Left cardiac atrium (tissue), 4 donors: ENCODE results near the gene RB1. TPM values are rescaled to one million over a fixed set of nuclear protein-coding genes. Genes with fewer than 3 reads are reported as not detected.

Experiments used
- ATAC-seq, 2 donors: fragments of 200-7000 bp; cut with Tn5 transposase; one replicate each; pipeline ENCODE4 v1.9.1; 2020; ENCODE audit warnings: mild to moderate bottlenecking in 2 of 2, moderate library complexity in 2 of 2
- DNase-seq: peaks from one replicate; pipeline ENCODE4 v3.0.0-alpha.2; 2020
- intact Hi-C, 2 donors: fragments of 100-400 bp; cut with DNase I; formaldehyde crosslinking; loops; one replicate each; pipeline versions ENCODE4 v1.14.1 to v1.15.1; 2022 to 2023
- long read RNA-seq: library from polyadenylated mRNA; unstranded; transcript quantifications from one replicate; pipeline ENCODE4 v2.0.0, GENCODE V29; 2021
- total RNA-seq, 2 donors: library from RNA; stranded (reverse); fragmentation: NEBNext Ultra II Directional; extraction: Animal tissue kit (Norgen Biotek cat#: 25700); gene quantifications; one replicate each; pipeline ENCODE4 v1.2.1, GENCODE V29; 2021
- donor health status: DM: no; HTN: yes; CAD: no.
- donor health status: DM: no; HTN: yes; CAD: no; lungs with severe emphysema.
- donor health status: DM: yes; HTN: yes; CAD: no.
- donor health status: Dilated cardiomyopathy.

Gene RB1
- 10 to 100 TPM; 24.5 to 25.2 TPM for total RNA-seq
- long read RNA-seq, full-length matches to known transcripts: 14 of 18 reads
- long read RNA-seq, partial matches to known transcripts: 4 of 18 reads
- long read RNA-seq, other reads (novel, unspliced or antisense): 0 of 18 reads

DNA sequence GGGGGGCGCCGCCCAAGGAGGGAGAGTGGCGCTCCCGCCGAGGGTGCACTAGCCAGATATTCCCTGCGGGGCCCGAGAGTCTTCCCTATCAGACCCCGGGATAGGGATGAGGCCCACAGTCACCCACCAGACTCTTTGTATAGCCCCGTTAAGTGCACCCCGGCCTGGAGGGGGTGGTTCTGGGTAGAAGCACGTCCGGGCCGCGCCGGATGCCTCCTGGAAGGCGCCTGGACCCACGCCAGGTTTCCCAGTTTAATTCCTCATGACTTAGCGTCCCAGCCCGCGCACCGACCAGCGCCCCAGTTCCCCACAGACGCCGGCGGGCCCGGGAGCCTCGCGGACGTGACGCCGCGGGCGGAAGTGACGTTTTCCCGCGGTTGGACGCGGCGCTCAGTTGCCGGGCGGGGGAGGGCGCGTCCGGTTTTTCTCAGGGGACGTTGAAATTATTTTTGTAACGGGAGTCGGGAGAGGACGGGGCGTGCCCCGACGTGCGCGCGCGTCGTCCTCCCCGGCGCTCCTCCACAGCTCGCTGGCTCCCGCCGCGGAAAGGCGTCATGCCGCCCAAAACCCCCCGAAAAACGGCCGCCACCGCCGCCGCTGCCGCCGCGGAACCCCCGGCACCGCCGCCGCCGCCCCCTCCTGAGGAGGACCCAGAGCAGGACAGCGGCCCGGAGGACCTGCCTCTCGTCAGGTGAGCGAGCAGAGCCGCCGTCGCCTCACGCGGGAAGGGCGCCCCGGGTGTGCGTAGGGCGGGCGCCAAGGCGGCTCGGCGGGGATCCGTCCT, at the start of gene RB1:
TSS of gene RB1 (plus strand) at position 393 of the 784 bp plus-strand sequence. CDS start at position 555, 162 bp downstream.
- peak; percentile 95 to 97 for ATAC-seq
- intact Hi-C loops: loop anchor here (5.0 to 10.0 kb wide), 3 partner anchors 66 to 179 kb away; partner anchors contain the start of gene ITM2B (in 1 of the 2)
- DNase-seq: peak; percentile 97

DNA sequence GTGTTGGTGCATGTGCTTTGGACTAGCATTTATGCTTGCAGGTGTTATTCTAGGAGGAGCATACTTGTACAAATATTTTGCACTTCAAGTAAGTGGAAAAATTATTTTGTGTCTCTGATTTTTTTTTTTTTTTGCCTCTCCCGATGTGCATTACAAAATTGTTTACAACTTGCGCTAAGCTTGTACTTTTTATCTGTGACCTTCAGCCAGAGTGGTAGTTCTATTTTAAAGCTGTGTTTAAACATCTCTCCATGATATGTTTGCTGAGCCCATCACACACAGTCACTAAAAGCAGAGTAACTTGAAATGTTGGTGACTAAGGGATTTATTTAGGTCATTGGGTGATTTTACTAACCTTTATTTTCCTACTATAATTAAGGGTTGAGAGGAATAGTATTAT, 49.7 kb upstream of the RB1 start:
- intact Hi-C loops: no loop called here
- DNase-seq (no peak), ATAC-seq (no peak)

DNA sequence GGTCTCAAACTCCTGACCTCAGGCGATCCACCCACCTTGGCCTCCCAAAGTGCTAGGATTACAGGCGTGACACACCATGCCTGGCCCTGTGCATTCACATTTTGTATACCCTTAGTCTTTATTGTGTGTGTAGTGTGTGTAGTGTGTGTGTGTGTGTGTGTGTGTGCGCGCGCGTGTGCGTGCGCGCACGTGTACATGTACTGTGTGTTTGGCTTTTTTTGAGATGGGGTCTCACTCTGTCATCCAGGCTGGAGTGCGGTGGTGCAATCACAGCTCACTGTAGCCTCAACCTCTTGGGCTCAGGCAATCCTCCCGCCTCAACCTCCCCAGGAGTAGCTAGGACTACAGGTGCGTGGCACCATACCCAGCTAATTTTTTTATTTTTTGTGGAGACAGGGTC, 48.5 kb upstream of the RB1 start:
- ATAC-seq (no peak), DNase-seq (no peak)
- intact Hi-C loops: no loop called here

DNA sequence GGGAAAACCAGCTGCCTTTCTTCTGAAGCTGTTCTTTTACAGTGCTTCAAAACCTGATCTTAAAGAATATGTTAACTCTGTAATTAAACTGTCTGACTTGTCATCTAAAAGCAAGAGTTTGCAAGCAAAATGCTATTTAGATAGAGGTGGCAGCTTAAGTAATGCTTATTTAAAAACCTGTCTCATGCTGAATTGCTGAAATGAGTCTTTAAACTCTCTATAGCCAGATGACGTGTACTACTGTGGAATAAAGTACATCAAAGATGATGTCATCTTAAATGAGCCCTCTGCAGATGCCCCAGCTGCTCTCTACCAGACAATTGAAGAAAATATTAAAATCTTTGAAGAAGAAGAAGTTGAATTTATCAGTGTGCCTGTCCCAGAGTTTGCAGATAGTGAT, 47.6 kb upstream of the RB1 start:
- DNase-seq (no peak), ATAC-seq (no peak)
- intact Hi-C loops: no loop called here

DNA sequence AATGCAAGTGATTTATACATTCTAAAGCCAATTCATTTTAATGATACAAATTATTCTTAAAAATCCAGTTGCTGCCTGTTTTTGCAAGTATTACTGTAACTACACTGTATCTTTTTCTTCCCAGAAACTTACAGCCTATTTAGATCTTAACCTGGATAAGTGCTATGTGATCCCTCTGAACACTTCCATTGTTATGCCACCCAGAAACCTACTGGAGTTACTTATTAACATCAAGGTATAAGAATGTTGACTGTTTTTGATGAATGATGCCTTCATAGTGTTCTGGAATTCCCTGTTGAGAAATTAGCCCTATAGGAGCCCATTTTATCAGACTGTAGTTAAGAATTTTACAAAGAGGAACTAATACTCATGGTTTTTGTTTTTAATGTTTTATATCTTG, 45.5 kb upstream of the RB1 start:
- no peak for DNase-seq
- ATAC-seq: no peak
- intact Hi-C loops: no loop called here

DNA sequence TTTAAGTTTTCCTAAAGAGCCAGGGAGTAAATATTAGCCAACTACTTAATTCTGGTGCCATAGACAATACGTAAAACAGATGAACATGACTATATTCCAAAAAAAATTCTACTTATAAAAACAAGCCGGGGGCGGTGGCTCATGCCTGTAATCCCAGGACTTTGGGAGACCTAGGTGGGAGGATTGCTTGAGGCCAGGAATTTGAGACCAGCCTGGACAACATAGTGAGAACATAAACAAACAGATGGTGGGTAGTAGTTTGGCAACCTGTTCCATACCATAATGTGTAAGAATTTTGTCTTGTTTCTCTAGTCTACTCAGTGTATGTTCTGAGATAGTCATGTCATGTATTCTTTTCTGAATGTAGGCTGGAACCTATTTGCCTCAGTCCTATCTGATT, 45.1 kb upstream of the RB1 start:
- no peak for ATAC-seq
- intact Hi-C loops: no loop called here
- DNase-seq: no peak

DNA sequence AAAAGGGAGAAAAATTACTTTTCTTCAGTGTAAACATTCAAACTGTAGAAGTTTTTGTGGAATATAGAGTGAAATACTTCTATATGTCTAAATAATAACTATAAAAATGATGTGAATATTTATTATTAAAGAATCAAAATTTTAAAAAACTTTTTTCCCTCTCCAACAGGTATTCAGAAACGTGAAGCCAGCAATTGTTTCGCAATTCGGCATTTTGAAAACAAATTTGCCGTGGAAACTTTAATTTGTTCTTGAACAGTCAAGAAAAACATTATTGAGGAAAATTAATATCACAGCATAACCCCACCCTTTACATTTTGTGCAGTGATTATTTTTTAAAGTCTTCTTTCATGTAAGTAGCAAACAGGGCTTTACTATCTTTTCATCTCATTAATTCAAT, 42.6 kb upstream of the RB1 start:
- ATAC-seq (no peak), DNase-seq (no peak)
- intact Hi-C loops: no loop called here

DNA sequence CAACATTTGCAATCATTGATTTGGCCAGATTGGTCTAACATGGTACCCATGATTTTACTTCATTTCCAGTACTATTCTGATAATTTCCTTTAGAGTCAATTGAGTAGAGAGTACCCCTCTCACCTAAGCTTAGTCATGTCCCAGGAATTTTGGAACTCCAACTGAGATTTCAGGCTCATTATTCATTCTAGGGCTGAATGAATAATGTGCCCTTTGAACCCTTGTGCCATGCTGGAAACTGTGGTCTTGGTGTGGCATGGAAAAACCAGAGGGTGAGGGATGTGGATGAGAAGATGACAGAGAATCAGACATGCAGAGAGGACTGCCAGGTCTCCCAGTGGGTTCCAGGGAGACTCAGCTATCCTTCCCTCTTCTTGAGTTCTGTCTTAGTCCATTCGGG, 40.4 kb upstream of the RB1 start:
- no peak for ATAC-seq
- intact Hi-C loops: no loop called here
- no peak for DNase-seq

DNA sequence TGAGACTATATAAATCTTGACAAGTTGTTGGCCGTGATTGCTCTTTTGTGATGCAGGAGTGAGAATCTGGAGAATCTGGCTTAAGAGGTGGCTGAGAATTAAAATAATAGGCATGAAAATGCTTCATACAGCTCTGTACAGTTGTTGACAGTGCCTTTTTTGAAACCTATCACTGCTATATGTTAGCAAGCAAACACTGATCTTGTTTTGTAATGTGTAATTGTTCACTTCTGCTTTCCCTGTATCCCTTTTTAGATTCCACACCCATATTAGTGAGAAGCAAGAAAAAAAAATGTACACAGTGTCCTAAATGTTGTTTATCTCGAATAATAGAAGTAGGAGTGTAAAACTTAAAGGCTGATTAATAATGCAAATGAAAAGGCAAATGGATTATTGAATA, 39.5 kb upstream of the RB1 start:
- ATAC-seq: no peak
- intact Hi-C loops: no loop called here
- no peak for DNase-seq

DNA sequence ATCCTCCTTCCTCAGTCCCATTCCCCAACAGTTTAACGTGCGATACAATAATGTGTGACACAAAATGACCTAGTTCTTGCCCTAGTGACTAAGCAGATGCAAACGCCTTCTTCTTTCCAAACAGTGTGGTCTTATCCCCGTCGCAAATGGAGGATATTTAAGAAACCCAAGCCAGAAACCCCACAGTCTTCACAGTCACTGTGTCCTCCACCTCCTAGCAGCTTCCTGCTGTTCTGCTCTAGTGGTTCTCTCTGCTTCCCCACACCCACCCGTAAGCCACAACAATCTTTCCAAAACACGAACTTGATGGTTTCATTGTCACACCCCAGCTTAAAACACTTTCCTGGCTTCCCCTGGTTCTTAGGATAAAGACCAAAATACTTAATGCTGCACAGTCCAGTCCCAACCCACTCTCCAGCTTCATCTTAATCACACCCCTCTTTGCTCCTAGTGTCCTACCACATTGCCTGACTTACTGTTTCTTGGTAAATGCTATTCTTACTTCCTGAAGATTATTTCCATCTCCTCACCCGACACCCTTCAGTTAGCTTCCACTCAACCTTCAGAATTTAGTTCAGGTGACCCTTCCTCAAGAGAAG, 38.2 kb upstream of the RB1 start:
- no peak for DNase-seq
- no peak for ATAC-seq
- intact Hi-C loops: no loop called here

DNA sequence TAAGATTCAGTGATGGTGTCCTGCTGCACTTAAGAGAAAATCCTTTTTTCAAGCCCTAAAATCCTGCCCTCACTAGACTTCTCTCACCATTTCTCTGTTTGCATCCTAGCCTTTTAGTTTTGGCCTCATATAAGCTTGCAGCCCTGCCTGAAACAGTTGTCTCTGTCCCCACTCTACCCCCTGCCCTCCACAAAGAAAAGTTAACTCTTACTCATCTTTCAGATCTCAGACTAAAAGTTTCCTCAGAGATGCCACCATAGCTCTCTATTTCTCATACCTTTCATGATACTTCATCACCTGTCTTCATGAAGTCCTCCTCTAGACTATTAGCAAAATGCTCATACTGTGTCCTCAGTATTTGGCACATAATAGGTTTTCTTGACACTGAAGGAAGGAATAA, 37.4 kb upstream of the RB1 start:
- ATAC-seq (no peak), DNase-seq (no peak)
- intact Hi-C loops: no loop called here

DNA sequence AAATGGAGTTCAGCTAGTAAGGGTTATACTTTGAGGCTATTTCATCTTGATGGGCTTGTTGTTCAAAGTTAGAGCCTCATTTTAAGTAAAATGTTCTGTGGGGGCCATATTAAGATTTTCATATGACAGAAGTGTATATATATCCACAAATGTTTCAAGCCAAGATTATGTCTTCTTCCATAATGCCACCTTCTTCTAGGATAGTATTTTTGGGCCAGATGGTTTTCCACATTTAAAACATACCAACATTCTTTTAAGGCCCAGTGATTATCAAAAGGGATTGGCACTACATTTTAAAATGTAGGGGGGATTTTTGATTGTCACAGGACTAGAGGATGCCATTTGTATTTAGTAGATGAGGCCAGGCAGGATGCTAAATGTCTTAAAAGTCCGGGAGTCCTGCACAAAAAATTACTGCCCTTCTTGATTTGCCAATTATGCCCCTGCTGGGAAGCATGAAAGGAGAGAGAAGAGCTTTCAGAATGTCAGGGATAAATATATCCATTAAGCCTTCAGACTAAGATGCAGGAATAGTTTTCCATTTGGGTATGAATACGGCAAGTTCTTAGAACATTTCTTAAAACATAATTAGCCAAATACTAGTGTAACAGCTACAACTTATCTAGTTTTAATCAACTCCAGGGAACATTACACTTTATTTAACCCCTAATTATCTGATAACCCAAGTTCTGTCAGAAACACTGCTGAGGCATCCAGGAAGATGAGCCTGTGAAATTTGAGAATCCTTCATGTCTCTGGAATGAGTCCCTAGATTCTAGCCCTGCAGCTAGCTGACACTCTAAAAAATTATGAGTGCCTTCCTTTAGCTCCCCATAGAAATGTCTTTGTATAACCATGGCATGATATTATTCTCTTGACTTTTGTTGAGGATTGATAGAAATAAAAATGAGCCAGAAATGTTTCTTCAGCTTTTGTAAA, 36.6 kb upstream of the RB1 start:
- no peak for DNase-seq
- no peak for ATAC-seq
- intact Hi-C loops: no loop called here

DNA sequence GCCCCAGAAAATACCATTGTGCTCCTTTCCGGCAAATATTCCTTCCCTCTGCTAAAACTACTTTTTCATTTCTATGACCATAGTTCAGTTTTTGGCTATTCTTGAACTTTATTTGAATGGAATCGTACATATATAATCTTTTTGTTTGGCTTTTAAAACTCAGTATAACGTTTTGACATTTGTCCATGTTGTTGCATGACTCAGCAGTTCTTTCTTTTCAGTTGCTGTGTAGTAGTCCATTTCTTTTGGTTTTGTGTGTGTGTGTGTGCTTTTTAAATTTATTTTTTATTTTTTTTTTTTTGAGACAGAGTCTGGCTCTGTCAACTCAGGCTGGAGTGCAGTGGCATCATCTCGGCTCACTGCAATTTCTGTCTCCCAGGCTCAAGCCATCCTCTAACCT, 35.5 kb upstream of the RB1 start:
- intact Hi-C loops: no loop called here
- DNase-seq (no peak), ATAC-seq (no peak)

DNA sequence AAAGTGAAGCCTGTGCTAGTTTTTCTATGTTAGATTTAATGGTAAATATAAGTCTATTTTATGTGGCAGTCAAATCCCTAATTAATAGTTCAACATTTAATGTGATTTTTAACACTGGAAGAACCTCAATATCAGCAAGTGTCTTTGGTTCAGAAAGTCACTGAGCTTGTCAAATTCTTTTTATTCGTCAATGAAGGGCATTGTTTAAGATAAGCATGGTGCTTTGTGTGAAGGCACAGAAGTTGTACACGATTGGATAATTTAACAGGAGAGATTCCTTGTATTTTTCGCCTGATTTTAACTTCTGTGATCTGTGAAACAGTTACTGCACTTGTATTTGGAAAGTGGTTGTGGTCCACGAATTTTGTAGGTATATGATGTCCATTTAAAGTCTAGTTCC, 30.2 kb upstream of the RB1 start:
- no peak for DNase-seq
- no peak for ATAC-seq
- intact Hi-C loops: no loop called here

DNA sequence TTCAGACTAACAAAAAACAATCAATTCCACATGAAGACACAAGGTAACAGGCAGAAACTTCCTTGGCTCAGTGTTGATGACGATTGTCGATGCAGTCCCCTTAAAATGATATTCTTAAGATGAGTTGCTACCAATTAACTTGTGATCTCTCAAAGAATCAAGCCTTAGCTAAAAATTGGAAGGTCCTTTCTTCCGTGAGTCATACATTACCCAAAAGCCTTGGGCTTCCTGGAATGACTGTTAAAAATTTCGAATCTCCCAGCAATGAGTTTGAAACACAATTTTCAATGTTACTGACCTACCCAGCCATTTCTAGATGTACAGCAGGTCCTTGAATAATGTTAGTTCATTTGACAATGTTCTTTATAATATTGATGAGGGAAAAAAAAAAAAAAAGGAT, 28.0 kb upstream of the RB1 start:
- DNase-seq (no peak), ATAC-seq (no peak)
- intact Hi-C loops: no loop called here

DNA sequence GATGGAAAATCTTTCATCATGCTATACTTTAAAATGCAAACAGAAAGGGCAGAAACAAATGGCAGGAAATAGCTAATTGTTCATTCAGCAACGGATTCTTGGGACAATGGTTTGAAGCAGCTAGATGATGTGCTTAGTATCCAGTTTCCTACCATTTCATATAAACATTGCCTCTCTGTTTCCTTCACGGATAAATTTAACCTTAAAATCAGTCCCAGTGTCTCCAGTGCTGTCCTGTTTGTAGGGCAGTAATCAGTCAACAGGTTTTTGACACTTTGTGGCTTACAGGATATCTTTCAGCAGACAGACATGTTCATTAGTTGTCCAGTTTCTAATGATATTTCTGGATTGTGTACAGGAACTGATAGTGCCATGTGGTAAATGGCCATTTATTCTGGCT, 24.7 kb upstream of the RB1 start:
- intact Hi-C loops: no loop called here
- DNase-seq (no peak), ATAC-seq (no peak)

DNA sequence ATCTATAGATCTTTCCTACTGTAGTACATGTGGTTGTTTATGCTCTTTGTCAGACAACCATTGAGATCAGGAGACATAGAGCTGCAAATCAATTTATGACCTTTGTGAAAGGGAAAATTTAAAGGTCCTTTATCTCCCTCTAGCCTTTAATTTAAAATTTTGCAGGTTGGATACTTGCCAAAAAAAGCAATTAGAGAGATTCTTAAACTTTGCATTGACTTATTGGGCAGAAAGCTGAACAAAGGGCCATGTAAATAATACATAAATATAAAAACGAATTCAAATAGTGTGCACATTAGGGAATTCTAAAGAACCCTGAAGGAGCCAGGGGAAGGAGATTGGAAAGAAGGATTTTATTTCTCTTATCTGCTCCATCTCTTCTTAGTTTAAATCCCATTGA, 22.0 kb upstream of the RB1 start:
- DNase-seq: no peak
- intact Hi-C loops: no loop called here
- no peak for ATAC-seq

DNA sequence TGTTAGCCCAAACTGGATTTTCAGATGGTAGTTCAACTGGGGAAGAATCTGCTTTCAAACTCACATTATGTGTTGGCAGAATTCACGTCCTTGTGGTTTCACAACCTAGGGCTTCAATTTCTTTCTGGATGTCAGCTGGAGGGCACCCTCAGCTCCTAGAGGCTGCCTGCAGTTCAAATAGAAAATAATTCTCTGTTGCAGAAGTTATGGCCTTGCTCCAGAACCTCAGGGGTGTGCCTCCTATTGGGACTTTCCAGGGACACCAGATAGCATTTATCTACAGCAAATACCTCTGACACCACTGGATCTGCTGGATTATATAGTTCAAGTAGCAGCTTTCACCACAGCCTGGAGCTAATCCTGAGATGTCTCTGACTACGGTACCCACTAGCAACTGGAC, 11.8 kb upstream of the RB1 start:
- intact Hi-C loops: no loop called here

DNA sequence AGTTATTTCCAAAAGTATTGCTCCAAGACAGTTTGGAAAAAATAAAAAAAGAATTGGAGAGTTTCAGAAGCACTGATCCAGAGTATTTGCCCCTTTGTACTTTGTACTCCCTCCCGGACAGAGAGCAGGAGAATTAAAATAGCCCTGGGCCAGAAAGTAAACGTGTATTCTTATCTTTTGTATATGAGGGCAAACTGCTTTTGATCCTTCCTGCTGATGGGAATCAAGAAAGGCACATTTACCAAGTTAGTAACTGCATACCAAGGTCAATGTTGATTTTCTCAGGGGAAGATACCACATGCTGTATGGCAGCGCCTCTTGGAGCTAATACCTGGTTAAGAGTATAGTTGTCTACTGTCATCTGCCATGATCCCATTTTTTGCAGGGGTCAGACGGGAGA, 10.9 kb upstream of the RB1 start:
- DNase-seq (no peak), ATAC-seq (no peak)
- intact Hi-C loops: no loop called here

More for the DNA sequence above, 11.8 kb upstream of the RB1 start:
- peak in 1 of 2 donors; percentile 55 for ATAC-seq
- no peak for DNase-seq

DNA sequence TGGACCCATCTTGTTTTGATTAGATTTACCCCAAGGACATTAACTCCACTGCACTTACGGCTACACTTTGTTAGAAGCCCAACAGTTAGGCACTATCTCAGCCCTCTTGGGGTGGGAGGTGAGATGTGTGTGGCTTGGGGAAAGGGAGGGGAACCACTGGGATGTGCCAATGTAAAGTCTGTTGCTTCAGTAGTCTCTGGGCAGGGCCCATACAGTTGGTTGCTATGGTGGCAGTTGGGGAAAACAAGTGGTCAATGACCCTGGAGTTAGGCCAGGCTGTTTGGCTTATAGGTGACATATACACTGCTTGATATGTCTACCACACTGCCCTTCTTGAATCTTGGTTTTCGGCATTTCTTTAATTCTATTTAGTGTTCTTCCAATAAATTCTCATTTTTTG, 8.9 kb upstream of the RB1 start:
- intact Hi-C loops: no loop called here
- ATAC-seq: no peak
- no peak for DNase-seq
